GM23338 (cell line): ENCODE results near the gene EVL. TPM values are rescaled to one million over a fixed set of nuclear protein-coding genes. Genes with fewer than 3 reads are reported as not detected.

Source experiments
- ATAC-seq: fragments of 200-7000 bp; cut with Tn5 transposase; 3 replicates; pipeline ENCODE4 v1.9.1; 2020
- DNase-seq: peaks from one replicate; pipeline ENCODE4 v3.0.0-alpha.2; 2015; ENCODE audit warnings: low spot score
- H2AFZ ChIP-seq: fragments of 200-600 bp; sonication (generic); 2 replicates; pipeline ENCODE4 v1.8.0; 2016; ENCODE audit warnings: antibody characterized with exemption, mild to moderate bottlenecking, moderate library complexity
- H3F3A ChIP-seq: fragments of 200-600 bp; sonication (generic); replicated peaks from 2 replicates; pipeline ENCODE4 v1.8.0; 2017; ENCODE audit warnings: antibody characterized with exemption, mixed run types, low read depth
- H3K27ac ChIP-seq: fragments of 200-600 bp; sonication (generic); 2 replicates; pipeline ENCODE4 v1.6.1; 2016; ENCODE audit warnings: low read depth
- H3K27me3 ChIP-seq: fragments of 200-600 bp; sonication (generic); 2 replicates; pipeline ENCODE4 v1.8.0; 2016; ENCODE audit warnings: mild to moderate bottlenecking, mixed run types, moderate library complexity; ENCODE audit not compliant: insufficient read depth
- H3K36me3 ChIP-seq: fragments of 200-600 bp; sonication (generic); 2 replicates; pipeline ENCODE4 v1.8.0; 2016; ENCODE audit warnings: mild to moderate bottlenecking; ENCODE audit not compliant: insufficient read depth
- H3K4me1 ChIP-seq: fragments of 200-600 bp; sonication (generic); 2 replicates; pipeline ENCODE4 v1.8.0; 2016; ENCODE audit warnings: mild to moderate bottlenecking, moderate library complexity; ENCODE audit not compliant: insufficient read depth
- H3K4me2 ChIP-seq: fragments of 200-600 bp; sonication (generic); 2 replicates; pipeline ENCODE4 v1.7.1; 2017; ENCODE audit warnings: mixed run types
- H3K4me3 ChIP-seq: fragments of 200-600 bp; sonication (generic); 2 replicates; pipeline ENCODE4 v1.6.1; 2016; ENCODE audit warnings: mixed run types
- H3K79me2 ChIP-seq: fragments of 200-600 bp; sonication (generic); replicated peaks from 2 replicates; pipeline ENCODE4 v1.8.0; 2017; ENCODE audit warnings: mild to moderate bottlenecking; ENCODE audit not compliant: insufficient read depth
- H3K9me2 ChIP-seq: fragments of 200-600 bp; sonication (generic); 2 replicates; pipeline ENCODE4 v1.8.0; 2017; ENCODE audit not compliant: insufficient read depth
- H4K20me1 ChIP-seq: fragments of 200-600 bp; sonication (generic); replicated peaks from 2 replicates; pipeline ENCODE4 v1.8.0; 2017; ENCODE audit warnings: mild to moderate bottlenecking; ENCODE audit not compliant: insufficient read depth
- H3K27ac Mint-ChIP-seq: 2 replicates; pipeline ENCODE4 v1.8.0; 2020; ENCODE audit warnings: inconsistent platforms, mild to moderate bottlenecking, moderate library complexity, mixed read lengths
- H3K27me3 Mint-ChIP-seq: 3 replicates; pipeline ENCODE4 v1.8.0; 2022; ENCODE audit warnings: low read depth, mild to moderate bottlenecking, moderate library complexity, mixed read lengths, inconsistent platforms; ENCODE audit not compliant: insufficient read depth, poor library complexity
- H3K36me3 Mint-ChIP-seq: 3 replicates; pipeline ENCODE4 v1.8.0; 2021; ENCODE audit warnings: low read depth, mild to moderate bottlenecking, inconsistent platforms, moderate library complexity, mixed read lengths
- H3K4me1 Mint-ChIP-seq: 3 replicates; pipeline ENCODE4 v1.8.0; 2020; ENCODE audit warnings: mild to moderate bottlenecking, inconsistent platforms, mixed read lengths
- H3K4me3 Mint-ChIP-seq: 3 replicates; pipeline ENCODE4 v1.8.0; 2021; ENCODE audit warnings: moderate library complexity, mild to moderate bottlenecking, inconsistent platforms, mixed read lengths
- H3K9me3 Mint-ChIP-seq: 3 replicates; pipeline ENCODE4 v1.8.0; 2020; ENCODE audit warnings: moderate library complexity, mild to moderate bottlenecking, inconsistent platforms, mixed read lengths
- CTCF ChIP-seq, 2 experiments: fragments of 200-600 bp in 1 of 2; sonication (generic) in 1 of 2; conservative IDR thresholded peaks; 2 replicates each; pipeline versions ENCODE4 v1.5.1 to v1.6.1; 2016 to 2017; ENCODE audit warnings: antibody characterized with exemption in 2 of 2, low read depth in 2 of 2, mild to moderate bottlenecking in 2 of 2, moderate library complexity in 1 of 2
- ETS1 ChIP-seq: IDR thresholded peaks from 2 replicates; pipeline ENCODE4 v1.6.1; 2016; ENCODE audit warnings: antibody characterized with exemption
- EZH2phosphoT487 ChIP-seq: fragments of 200-600 bp; sonication (generic); IDR thresholded peaks from one replicate; pipeline ENCODE4 v1.8.1; 2018; ENCODE audit warnings: antibody characterized with exemption; ENCODE audit not compliant: unreplicated experiment
- JUNB ChIP-seq: IDR thresholded peaks from one replicate; pipeline ENCODE4 v1.6.1; 2016; ENCODE audit warnings: antibody characterized with exemption; ENCODE audit not compliant: unreplicated experiment
- NANOG ChIP-seq: IDR thresholded peaks from 2 replicates; pipeline ENCODE4 v1.6.1; 2016; ENCODE audit warnings: antibody characterized with exemption, borderline replicate concordance
- REST ChIP-seq: IDR thresholded peaks from one replicate; pipeline ENCODE4 v1.6.1; 2018; ENCODE audit warnings: antibody characterized with exemption; ENCODE audit not compliant: unreplicated experiment
- STAT1 ChIP-seq: IDR thresholded peaks from one replicate; pipeline ENCODE4 v1.6.1; 2016; ENCODE audit warnings: antibody characterized with exemption; ENCODE audit not compliant: unreplicated experiment
- ZNF114 ChIP-seq: fragments of 250-450 bp; sonication (Bioruptor Pico); IDR thresholded peaks from 2 replicates; pipeline ENCODE4 v1.5.0; 2020; ENCODE audit warnings: mild to moderate bottlenecking, moderate library complexity
- ZNF462 ChIP-seq: fragments of 250-450 bp; sonication (Bioruptor Pico); IDR thresholded peaks from 2 replicates; pipeline ENCODE4 v1.5.0; 2020; ENCODE audit warnings: mild to moderate bottlenecking, moderate library complexity
- polyA plus RNA-seq: library from polyadenylated mRNA; unstranded; fragments of >200 nt; fragmentation: Nextera tagmentation; extraction: Ambion mirVana; gene quantifications from 2 replicates; pipeline ENCODE4 v1.2.1, GENCODE V29; 2016
- total RNA-seq: library from RNA; depleted of rRNA; stranded (reverse); fragments of >200 nt; shearing (Covaris generic); gene quantifications from 2 replicates; pipeline ENCODE4 v1.2.3, GENCODE V29; 2014

Gene EVL
- total and polyA plus RNA-seq, 2 experiments from 2014 or later: 28.2 to 50.5 TPM

- Mint-ChIP-seq H3K36me3 (no peaks in the 10 kb centered on the region; the same call in 2 of the 3 replicates), H3K4me1 (peaks cover 13% of the 10 kb centered on the region), H3K9me3 (peaks cover 4% of the 10 kb centered on the region; the same call in 2 of the 3 replicates), H3K27me3 (peaks cover 26% of the 10 kb centered on the region), H3K4me3 (no peak overlapping the region), H3K27ac (no peak overlapping the region)
- ATAC-seq (no peak), DNase-seq (no peak)
- Histone ChIP-seq H3F3A (no peaks in the 10 kb centered on the region), H3K27ac (no peak overlapping the region), H3K4me1 (no peaks in the 10 kb centered on the region), H3K4me2 (no peak overlapping the region), H3K4me3 (no peak overlapping the region), H3K79me2 (no peaks in the 10 kb centered on the region), H2AFZ (no peak overlapping the region), H4K20me1 (no peaks in the 10 kb centered on the region; the same call in 1 of the 2 replicates), H3K36me3 (no peaks in the 10 kb centered on the region), H3K9me2 (no peaks in the 10 kb centered on the region), H3K27me3 (no peaks in the 10 kb centered on the region)
- no peak for TF ChIP-seq JUNB
- no peak for TF ChIP-seq NANOG
These were observed 85.8 kb downstream of the EVL start for GRCh38 chr14:100150932-100151587.

- Histone ChIP-seq H3F3A (no peaks in the 10 kb centered on the region), H3K27me3 (peaks cover 7% of the 10 kb centered on the region; the same call in 1 of the 2 replicates), H3K9me2 (no peaks in the 10 kb centered on the region), H4K20me1 (no peaks in the 10 kb centered on the region; the same call in 1 of the 2 replicates), H2AFZ (no peak overlapping the region), H3K4me3 (no peak overlapping the region), H3K79me2 (no peaks in the 10 kb centered on the region), H3K4me2 (no peak overlapping the region), H3K36me3 (no peaks in the 10 kb centered on the region), H3K27ac (no peak overlapping the region), H3K4me1 (no peaks in the 10 kb centered on the region)
- Mint-ChIP-seq H3K36me3 (no peaks in the 10 kb centered on the region; the same call in 2 of the 3 replicates), H3K27me3 (peaks cover 29% of the 10 kb centered on the region), H3K4me1 (peaks cover 13% of the 10 kb centered on the region), H3K4me3 (no peak overlapping the region), H3K9me3 (peaks cover 4% of the 10 kb centered on the region; the same call in 2 of the 3 replicates), H3K27ac (no peak overlapping the region)
- ATAC-seq: no peak
- DNase-seq: no peak
- TF ChIP-seq ZNF114 (no peak), ETS1 (no peak), REST (no peak), CTCF (conservative IDR thresholded peaks at IDR 0.05; ENCODE audit: low read depth in 2 of 2) (no peak), ZNF462 (CRISPR knock-in tag) (no peak), STAT1 (no peak), EZH2phosphoT487 (no peak)
These were observed 86.9 kb downstream of the EVL start for GRCh38 chr14:100152091-100152490.
